ENCODE data around the gene P2RX3. TPM values are rescaled to one million over a fixed set of nuclear protein-coding genes. Genes with fewer than 3 reads are reported as not detected.
"Not testable (repeated sequence)": the region's sequence is repeated elsewhere in the genome, so short reads cannot be mapped to it uniquely, and the experiment has no call there.

The P2RX3 gene
- total RNA-seq, result not detected in 2 replicates

DNA sequence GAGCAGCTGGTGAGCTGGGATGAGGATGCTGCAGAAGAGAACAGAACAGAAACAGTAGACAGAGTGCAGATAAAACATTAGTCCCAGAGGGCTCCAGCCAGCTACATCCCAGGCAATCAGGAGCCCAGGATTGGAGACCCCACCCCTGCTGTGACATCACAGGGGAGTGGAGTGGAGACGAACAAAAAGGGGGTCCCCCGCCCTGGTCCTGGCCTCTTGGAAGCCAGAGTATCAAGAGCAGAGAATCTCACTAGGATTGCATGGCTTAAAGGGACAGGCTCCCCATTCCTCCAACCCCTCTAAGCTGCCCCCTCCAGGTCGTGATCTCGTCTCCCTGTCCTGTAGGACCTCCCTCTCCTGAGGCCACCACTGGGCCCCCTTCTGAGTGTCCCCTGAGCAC is at the start of gene P2RX3:
TSS of gene P2RX3 (plus strand) at position 211 of the 400 bp plus-strand sequence. CDS start 199 bp downstream, outside the sequence.
- intact Hi-C loops (cut with micrococcal nuclease), result loop anchor here (5.0 kb wide), 1 partner anchor 1804 kb away; the partner anchor contains the start of gene FAM111A

- intact Hi-C loops (cut with micrococcal nuclease), result no loop called here
These were observed 49.2 kb upstream of the P2RX3 start for GRCh38 chr11:57288771-57289579.

GRCh38 chr11:57290288-57290687 is 47.9 kb upstream of the P2RX3 start:
- intact Hi-C loops (cut with micrococcal nuclease), result no loop called here

GRCh38 chr11:57294225-57295131 is 43.7 kb upstream of the P2RX3 start:
- intact Hi-C loops (cut with micrococcal nuclease), result no loop called here

DNA sequence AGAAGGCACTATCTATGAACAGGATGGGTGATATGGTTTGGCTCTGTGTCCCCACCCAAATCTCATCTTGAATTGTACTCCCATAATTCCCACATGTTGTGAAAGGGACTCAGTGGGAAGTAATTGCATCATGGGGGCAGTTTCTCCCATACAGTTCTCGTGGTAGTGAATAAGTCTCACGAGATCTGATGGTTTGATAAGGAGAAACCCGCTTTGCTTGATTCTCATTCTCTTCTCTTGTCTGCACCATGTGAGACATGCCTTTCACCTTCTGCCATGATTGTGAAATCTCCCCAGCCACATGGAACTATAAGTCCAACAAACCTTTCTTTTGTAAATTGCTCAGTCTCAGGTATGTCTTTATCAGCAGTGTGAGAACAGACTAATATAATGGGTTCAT is 41.9 kb upstream of the P2RX3 start:
- intact Hi-C loops (cut with micrococcal nuclease), result not testable (repeated sequence)

- intact Hi-C loops (cut with micrococcal nuclease), result no loop called here
These were observed 40.9 kb upstream of the P2RX3 start for GRCh38 chr11:57297221-57297620.

- intact Hi-C loops (cut with micrococcal nuclease), result no loop called here
These were observed 38.9 kb upstream of the P2RX3 start for GRCh38 chr11:57299150-57299737.

GRCh38 chr11:57300785-57301184 is 37.4 kb upstream of the P2RX3 start:
- intact Hi-C loops (cut with micrococcal nuclease), result no loop called here

DNA sequence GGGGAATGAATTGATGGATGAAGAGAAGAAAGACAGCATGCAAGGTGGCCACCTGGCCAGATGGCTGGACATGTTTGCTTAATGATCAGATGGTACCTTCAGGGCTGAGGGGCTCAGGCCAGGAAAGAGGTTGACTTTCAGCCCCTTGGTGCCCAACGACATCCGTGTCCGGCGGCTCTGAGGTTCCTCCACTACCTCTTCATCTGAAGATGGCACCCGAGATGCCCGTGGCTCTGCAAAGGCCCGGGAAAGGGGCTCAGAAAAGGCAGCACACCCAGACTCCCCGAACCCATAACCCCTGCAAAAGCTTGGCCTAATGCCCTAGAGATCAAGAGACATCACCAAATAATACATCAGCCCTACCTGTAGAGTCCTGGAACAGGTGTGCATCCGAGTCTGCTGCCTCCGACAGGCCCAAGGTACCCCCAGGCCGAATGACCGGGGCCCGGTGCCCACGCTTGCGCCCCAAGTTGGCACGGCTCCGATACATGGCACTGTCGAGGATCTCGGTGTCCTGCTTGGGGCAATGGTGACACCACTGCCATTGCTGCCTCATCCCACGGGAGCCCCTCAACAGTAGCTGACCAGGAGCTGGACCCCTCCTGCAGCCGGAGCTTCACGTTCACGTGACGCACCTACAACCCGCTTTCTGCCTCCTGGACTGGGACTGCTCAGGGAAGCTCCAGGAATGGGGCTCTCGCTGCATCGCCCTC is 36.3 kb upstream of the P2RX3 start:
- intact Hi-C loops (cut with micrococcal nuclease), result no loop called here

GRCh38 chr11:57302489-57302888 is 35.7 kb upstream of the P2RX3 start:
- intact Hi-C loops (cut with micrococcal nuclease), result no loop called here

DNA sequence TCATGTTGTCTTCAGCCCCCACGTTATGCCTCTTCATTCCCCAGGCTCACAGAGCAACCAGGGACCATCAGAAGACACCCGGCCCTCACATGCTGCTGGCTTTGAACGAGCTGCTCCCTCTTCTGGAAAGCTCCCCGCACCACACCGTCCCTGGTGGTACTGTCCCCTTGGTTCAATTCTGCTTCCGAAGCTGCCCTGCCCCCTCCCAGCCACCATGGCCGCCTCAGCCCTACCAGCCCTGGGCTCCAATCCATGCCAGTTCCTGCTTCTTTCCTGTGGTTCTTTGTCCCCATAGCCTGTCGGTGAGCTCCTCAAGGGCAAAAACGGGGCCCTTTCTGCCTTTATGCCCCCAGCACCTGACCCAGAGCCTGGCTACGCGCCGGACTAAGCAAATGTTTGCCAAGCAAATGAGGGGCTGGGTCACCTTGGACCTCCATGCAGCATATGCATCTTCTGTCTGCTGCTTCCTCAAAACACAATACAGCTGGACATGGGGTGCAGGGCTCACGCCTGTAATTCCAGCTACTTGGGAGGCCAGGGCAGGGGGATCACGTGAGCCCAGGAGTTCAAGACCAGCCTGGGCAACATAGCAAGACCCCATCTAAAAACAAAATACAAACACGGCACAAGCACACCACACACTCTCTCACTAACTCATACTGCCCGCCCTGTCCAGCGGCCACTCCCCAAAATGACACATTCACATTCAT is 34.7 kb upstream of the P2RX3 start:
- intact Hi-C loops (cut with micrococcal nuclease), result no loop called here

- intact Hi-C loops (cut with micrococcal nuclease), result no loop called here
These were observed 34.1 kb upstream of the P2RX3 start for GRCh38 chr11:57303990-57304579.

- intact Hi-C loops (cut with micrococcal nuclease), result no loop called here
These were observed 32.6 kb upstream of the P2RX3 start for GRCh38 chr11:57305523-57305922.

DNA sequence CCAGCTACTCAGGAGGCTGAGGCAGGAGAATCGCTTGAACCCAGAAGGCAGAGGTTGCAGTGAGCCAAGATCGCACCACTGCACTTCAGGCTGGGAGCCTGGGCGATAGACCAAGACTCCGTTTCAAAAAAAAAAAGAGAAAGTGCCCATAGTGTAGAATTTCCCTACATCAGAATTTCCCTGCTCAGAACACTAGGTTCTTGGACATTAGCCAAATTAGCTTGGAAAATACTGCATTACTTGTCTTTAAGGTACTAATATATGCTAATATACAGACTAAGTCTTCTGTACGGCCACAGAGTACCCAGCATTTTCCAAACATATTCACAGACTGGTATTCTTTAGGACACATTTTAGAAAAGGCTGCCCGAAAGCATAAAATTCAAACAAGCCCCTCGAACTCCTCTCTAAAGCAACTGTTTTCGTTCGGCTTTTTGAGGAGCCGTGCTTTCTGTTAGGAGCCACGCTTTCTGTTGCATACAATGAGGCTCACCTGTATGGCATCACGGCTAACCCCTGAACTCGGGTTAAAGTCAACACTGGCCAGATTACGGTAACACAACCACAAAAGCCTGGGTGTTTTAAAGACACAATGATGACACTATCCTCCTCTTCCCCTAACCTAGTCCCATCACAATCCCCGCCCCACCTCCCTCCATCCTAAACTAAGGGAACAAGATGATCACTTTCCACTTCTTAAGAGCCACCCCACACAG is 31.8 kb upstream of the P2RX3 start:
- intact Hi-C loops (cut with micrococcal nuclease), result no loop called here

DNA sequence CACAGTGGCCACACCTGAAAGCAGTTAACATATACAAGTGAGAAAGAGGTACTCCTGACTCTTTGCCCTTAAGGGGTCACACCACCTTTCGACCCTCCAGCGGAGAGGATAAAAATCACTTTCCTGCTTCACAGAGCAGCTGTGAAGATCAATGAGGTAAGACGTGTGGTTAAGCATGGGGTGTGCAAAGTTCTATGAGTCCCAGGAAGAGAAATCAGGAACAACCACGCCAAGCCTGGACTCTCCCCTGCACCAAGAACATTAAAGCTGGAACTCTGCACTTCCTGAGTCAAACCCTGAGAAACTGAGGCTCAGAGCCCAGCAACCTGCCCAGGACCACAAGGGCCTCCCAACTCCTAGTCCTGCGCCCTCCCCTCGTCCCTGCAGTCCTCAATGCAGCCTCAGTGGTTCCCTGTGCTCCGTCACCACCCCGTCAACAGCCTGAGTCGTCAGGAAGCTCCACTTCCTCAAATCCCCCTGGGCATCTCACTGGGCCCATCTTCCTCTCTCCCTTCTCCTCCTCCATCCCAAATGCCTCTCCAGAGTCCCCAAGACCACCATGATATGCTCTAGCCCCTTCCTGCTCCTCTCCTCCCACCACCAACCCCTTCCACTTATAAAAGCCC is 31.1 kb upstream of the P2RX3 start:
- intact Hi-C loops (cut with micrococcal nuclease), result no loop called here

- intact Hi-C loops (cut with micrococcal nuclease), result no loop called here
These were observed 30.4 kb upstream of the P2RX3 start for GRCh38 chr11:57307666-57308270.

- intact Hi-C loops (cut with micrococcal nuclease), result no loop called here
These were observed 29.6 kb upstream of the P2RX3 start for GRCh38 chr11:57308426-57309060.
